Amniotic stem cell (primary cell): ENCODE data around the gene MRPS18B.
A peak's percentile ranks its signal among the peaks of the same experiment; 100 is the strongest.

Experiments used
- DNase-seq: peaks from one replicate; lab custom pipeline; 2025; lab: John Stamatoyannopoulos, UW

Gene MRPS18B

DNA sequence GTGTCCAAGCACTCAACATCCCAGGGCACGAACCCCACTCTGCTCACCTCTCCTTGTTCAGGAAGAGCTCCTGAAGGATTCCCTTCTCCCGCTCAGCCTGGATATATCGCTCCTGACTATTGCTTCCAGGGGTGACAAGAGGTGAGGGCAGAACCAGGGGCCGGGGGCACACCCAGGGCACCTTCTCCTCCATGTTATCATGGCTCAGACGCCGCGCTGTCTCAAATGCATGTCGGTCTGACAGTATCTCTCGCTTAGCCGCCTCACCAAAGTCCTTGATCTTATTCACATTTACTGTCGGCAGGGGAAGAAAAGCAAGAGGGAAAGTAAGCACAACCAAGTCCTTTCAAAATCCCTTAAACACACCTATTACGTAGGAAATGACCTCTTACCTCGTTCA lies 13.7 kb upstream of the MRPS18B start:
- no peak for DNase-seq

DNA sequence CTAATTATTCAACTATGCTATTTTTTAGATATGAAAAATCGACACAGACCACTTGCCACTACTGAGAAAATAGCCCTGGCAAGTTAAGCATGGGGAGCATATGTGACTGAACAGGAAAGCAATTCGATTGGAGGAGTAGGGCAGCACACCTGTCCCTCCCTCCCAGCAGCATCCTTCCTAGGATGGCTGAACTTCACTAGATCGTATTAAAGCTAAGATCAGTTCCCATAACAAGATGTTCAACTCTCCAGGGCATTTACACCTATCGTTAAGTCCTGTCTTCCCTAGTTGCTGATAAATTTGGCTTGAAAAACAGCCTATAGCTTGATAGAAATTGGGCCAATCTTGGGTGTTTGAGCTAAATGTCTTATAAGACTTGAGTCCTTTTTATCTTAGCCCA lies 7.6 kb upstream of the MRPS18B start:
- no peak for DNase-seq

DNA sequence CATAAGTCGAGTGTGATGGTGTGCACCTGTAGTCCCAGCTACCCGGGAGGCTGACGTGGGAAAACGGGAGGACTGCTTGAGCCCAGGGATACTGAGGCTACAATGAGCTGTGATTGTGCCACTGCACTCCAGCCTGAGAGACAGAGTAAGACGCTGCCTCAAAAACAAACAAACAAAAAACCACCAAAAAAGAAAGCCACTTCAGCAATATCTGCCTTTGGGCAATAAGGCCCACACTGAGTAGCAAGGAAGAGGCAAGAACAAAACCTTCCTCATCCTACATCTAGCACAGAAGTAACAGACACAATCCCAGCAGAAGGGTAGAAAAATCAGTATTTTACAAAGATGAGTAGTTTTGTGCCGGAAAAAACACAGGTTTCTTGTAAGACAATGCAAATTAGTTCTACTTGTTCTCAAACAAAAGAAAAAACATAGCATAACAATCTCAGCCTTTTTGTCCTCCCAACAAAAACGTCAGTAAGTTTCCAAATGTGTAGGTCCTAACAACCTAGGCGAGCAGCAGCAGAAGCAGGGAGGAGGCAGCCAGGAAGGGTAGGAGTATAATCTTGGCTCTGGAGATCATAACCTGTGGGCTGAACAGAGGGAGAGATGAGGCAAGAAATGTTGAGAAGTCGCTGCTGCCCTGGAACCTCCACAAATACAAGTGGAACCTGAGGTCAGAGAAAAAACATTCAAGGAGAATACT lies 6.3 kb upstream of the MRPS18B start:
- no peak for DNase-seq

DNA sequence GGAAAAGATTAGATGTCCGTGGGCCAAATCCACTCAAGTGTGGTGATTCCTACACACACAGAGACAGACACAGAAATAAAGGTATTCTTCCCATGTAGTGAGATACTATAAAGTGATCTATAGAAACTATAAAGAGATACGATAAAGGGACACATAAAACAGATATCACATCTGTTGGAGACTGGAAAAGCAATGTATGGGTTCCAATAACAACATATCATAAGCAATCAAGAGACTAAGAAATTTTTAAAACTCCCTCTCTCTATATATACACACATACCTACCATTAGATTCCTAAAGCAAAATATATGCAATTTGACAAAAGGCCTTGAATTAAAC lies 5.8 kb upstream of the MRPS18B start:
- no peak for DNase-seq

DNA sequence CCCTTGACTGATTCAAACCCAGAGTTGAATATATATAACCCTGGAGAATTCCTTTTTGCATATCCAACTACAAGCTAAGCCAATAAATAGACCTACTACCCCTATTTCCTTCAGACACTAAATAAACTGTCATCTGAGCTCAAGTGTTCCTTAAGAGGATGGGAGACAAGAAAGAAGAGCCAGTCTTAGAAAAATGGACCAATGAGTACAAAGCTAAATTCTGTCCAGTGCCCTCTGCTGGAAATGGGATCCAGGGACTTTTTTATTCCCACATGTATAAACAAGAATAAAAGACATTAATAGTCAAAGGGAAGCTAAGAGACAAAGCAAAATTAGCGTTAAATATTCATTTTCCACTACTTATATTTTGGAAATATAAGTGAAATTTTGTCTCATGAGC lies 5.4 kb upstream of the MRPS18B start:
- DNase-seq: no peak

DNA sequence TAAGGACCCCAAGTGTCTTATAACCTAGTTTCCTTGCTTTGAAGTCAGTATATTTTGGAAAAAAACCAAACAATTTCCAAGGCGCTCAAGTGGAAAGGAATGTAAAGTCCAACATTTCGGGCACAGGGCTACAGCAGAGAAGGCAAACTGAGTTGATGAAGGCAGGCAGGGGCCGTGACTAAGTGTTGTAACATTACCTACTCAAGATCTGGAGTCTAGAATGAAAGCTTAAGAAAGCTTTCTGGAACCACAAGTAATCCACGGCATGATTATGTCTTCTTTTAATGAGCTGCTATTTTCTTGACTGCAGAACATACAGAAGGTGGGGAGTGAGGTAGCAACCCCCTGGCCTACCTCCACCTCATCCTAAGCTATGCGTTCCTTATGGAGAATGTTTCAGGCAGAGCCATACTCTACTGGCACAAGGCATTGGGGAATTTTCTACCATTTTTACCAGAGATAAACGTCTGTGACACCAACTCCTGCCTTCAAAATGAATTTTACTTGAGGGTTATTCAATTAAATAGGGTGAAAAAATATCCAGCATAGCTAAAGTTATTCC lies 4.9 kb upstream of the MRPS18B start:
- no peak for DNase-seq

DNA sequence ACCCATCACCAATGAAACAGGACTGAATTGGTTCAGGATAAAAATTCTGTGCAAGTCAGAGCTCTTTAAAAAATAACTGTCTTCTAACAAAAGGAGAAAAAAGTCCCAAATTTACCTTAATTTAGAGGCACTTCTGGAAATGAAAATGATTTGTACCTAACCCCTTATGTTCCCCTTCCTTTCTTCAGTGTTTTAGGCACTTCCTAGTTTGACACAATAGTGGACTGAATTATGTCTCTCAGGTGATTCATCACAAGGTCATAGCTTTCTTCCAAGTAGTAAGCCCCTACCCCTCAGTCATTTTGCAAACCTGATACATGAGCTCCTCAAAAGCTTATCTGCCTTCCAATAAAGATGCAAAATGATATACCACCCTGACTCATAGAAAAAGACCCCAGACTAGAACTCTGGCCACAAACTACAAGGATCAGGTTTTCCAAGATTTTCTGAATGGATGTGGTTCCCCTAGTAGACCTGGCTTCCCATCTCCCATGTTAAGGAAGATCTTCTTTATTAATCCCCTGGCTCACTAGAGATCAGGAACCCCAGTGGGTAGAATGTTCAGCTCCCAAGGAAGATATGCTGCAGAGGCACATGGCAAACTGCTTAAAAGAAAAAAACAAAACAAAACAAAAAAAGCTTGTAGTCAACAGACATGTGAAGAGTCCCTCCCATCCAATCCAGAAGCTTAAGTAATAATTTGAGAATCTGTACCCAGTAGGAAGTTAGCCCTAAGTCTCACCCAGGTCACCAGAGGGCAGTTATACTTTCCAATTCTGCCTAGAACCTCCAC lies 4.2 kb upstream of the MRPS18B start:
- DNase-seq: no peak

DNA sequence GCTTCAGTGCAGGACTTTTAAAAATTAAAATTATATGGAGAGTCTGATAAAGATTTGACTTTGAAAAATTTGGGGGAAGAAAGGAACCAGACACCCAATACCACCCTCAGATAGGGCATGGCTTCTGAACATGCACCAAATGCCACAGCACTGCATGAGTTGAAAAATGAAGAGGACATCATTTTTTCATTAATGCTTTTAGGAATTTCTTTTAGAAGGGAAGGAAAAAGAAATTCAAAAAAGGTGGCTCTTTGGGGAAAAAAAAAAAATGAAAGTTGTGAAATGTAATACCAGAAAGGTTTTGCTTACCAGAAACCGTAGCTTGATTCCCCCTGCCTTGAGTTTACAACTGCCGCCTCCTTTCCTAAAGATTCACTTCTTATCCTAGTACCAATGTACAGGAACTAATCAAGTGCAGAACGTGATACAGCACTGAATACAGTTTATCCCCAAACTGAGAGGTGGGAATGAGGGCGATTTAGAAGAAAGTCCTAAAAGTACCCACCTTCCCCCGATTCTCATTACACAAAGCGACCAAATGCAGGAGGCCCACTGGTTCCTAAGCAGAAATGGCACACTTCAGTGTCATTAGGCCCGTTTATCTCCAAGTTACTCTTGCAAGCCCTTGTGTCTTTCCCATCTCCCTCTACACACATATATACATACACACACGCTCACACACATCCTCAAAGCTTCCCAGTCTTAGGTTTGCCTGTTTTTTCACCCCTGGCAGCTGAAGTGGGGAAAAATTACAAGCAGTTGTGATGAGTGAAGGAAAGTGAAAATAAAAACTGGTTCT lies 3.4 kb upstream of the MRPS18B start:
- no peak for DNase-seq

DNA sequence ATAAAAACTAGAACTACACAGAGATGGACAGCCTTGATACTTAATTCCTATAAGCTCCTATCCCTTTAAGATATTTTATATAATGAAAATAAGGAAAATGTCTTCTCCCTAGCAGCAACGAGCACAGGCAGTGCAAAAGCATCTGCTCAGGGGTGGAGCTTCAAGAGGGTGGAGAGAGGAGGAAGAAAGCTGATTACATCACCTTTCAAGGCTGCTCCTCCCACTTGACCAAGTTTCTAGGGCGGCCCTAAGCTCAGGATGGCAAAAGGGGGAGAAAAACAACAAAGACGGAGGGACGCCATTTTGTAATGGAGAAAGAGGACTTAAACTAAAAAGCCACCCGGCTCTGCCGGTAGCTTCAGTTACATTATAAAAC lies 2.8 kb upstream of the MRPS18B start:
- DNase-seq: peak; percentile 91

DNA sequence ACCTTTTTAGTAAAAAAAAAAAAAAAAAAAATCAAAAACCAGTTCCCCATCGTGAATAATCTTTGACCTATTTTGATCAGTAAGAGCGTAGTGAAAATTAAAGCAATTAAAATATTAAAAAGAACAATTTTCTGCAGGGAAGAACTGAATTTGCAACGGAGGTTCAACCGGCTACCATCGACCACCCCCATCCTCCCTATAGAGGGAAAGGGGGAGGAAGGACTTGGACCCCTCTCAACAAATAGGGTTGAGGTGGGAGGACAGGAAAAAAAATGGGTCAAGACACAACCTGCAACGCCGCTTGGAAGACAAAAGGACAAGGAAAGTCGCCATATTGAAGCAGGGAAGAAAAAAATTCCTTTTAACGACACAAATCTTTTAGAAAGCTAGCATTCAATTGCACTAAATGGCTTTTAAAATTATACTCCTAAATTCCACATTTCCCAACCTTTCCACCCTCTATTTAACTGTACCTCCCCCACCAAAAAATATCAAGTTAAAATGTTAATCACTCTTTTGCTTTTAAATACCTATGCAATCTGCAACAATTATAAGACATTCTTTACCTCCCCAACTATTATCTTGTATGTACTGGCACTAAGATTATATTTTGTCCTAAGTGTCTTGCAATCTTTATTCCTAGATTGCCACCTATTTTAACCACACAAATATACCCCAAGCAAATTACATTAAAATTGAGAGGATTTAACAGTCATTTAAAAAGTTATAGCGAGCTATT lies 2.3 kb upstream of the MRPS18B start:
- peak; percentile 25 for DNase-seq

DNA sequence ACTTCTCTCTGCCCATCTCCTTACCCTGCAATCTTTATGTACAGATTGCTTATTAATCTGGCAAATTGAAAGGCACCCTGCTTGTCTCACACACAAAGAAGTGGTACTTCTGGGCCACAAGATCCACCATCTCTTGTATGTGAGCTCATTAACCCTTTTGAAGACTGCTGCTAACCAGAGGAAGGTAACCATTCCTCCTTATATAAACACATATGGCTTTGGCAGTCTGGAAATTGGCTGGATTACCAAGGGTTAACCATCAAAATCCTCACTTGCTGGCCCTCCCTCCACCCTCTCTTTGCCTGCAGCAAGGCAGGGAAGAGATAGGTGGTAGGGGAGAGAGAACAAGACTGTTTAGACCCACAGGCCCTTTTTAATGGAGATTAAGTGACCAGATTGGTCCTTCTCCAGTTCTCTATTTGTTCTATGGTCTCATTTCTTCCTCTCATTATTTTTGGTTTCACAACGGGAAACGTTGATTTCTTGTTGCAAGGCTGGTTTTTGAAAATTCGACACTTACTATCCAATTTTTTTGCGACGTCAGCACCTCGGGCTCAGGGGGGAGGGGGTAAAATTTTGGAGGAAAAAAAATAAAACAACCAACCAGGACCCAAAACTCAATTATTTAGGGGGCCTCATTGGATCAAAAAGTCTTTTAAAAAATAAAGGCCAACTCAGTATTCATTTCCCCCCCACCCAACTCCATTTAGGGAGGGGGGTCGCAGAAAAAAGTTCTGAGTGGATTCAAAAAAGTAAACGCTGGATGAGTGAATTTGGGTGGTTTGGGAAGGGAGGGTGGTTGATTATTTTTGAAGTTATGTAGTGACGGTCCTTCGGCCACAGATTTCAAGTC lies 1.5 kb upstream of the MRPS18B start:
- no peak for DNase-seq

DNA sequence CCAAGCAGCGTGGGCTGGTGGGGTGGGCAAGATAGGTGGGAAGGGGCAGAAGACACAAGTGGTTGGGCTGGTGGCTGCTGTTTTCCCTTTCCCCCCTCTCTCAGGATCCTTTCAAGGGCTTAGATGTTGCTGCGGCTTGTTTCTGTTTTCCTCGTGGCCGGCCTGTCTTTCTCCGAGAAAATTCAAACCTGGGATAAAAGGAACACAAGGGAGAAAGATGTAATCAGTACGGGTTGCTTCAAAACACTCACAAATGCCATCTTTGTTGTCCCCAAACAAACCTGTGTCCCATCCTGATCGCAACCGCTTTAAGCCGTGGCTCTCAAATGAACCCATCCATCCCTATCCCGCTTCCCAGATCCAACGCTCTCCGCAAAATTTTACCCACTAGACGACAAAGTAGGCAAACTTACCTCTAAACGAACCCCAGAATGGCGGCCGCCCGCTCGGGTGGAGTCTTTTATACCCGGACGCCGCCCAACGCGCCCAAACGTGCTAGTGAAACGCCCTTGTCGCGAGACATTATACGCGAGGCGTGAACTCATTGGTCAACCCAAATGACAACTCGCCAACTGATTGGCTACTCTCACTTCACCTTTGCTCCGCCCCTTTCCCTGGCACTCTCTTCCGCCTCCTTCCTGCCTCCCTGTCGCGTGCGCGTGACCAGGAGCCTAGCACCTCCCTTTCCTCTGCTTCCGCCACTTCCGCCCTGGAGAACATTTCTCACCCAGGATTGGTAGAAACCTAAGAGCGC lies 652 bp upstream of the MRPS18B start, which contains the start of gene PPP1R10:
PPP1R10 (minus strand) TSS at position 433 of the 754 bp plus-strand sequence. CDS start 7,299 bp downstream, outside the sequence.
- DNase-seq: peak; percentile 99

DNA sequence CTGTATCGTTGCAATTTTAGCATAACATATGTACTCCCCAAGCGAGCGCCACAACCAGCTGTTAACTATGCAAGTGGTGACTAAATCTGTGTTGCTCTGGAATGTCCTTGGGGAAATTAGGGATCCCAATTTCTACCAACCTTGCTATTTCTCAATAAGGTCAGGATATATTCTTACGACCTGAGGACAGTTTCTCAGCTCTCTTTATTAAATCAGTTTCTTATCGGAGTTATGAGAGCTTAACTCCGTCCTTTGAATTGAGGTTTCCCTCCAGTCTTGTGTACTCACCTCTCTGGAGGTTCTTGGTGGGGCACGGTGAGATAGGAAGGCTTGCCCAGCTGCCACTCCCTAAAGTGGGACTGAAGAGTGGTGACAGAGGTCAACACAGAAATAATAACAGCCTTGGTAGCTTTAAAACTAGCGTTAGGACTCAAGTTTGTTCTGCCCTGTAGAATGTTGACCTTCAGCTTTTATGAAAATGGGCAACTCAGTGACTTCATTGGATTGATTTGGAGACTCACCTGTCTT lies 694 bp downstream of the MRPS18B start:
- DNase-seq: no peak

DNA sequence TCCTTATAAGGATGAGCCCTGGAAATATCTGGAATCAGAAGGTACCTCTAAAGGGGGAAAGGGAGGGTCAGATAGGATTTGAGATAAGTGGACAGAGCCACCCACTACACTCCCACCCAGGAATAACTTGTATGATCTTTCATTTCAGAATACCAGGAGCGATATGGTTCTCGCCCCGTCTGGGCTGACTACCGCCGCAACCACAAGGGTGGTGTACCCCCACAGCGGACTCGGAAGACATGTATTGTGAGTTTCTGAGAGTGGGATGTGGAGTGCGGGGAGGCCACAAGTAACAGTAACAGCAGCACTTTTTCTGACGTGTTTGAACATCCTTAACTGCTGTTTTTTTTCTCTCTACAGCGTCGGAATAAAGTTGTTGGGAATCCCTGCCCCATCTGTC lies 1.9 kb downstream of the MRPS18B start:
- no peak for DNase-seq

DNA sequence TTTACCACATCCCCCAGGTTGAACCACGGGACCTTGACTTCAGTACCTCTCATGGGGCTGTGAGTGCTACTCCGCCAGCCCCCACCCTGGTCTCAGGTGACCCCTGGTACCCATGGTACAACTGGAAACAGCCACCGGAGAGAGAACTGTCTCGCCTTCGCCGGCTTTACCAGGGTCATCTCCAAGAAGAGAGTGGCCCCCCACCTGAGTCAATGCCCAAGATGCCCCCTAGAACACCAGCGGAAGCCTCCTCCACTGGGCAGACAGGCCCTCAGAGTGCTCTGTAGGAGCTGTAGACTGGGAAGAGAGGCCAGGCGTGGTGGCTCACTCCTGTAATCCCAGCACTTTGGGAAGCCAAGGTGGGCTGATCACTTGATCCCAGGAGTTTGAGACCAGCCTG lies 7.9 kb downstream of the MRPS18B start:
- no peak for DNase-seq

DNA sequence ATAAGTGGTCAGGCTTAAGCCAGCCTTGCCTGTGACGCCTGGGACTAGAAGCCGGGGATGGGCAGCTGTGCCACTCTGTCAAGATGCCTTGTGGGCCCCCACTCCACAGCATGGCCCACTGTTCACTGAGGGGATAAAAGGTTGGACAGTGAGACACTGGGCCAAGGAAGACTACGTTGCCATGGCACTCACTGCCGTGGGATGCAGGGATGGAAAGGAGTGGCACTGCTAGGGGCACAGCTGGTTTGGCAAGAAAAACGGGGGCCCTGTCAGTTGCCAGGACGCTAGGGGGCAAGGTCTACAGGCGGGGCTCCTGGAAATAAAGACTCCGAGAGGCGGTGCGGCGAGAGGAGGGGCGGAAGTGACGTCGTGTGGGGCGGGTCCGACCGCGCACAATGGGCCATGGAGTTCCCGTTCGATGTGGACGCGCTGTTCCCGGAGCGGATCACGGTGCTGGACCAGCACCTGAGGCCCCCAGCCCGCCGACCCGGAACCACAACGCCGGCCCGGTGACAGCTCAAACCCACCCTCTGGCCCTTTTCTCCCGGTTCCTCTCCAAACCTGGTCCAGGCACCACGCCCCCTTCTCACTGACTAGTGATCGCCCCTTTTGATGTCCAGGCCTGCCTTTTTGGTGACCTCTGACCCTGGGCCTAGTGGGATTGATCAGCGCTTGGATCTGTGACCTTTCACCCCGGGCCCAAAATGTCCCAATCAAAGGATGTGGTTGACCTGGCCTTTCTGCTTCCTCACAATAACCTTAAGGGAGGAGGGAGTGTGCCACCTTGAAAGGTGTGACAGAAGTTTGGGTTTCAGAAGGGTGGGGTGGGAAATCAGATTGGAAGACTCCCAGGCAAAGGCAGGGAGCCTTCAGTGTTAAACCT lies 9.1 kb downstream of the MRPS18B start, which contains the start of gene ATAT1:
ATAT1 (plus strand) TSS at position 391 of the 883 bp plus-strand sequence.
- DNase-seq: peak; percentile 71

DNA sequence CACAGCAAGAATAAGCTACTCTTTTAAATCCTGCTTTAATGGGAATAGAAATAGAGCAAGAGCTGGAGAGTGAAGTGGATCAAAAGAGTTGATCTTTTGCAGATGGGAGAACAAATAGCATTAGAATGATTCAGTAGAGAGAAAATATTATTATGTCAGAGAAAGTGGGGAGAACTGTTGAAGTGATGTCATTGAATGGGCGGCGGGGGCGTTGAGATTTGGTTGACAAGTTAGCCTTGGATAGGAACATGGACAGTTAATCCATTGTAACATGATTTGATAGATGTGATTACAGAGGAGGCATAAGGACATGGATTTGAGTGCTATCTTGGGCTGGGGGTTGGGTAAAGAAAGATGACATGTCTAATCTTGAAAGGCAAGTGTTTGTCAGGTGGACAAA lies 18.2 kb downstream of the MRPS18B start:
- DNase-seq: no peak

DNA sequence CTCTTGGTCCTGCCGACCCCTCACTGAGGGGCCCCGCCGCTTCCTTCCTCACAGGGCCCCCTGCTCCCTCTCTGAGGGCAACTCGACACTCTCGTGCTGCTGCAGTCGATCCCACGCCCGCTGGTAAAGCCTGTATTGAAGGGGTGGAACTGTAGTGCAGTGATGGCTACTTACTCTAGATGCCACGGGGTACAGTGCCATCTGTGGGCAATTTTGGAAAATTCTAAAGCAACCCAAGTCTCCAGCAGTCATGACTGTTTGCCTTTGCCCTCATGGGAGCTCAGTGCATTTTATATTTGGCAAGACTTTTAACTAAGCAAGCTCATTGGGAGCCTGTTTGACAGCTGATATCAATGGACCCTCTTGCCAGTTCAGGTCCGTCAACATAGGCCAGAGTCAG lies 22.8 kb downstream of the MRPS18B start:
- DNase-seq: no peak

DNA sequence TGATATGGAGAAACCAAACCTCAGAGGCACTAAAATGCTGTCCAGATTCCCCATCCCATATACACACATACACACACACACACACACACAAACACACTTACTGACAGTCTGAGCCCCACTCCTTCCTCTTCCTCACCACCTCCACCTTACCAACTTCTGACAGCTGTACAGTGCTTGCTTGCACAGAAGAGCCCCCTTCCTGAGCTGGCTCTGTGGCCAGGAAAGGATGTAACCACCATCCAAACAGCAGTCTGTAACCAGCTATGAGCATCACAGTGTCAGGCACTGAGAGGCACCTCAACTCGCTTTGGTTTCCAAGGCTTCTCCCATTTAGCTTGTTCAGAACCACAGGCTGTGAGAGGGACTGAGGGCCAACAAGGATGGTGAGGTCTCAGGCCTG lies 23.4 kb downstream of the MRPS18B start:
- DNase-seq: no peak
